SH-SY5Y (cell line): ENCODE data around the gene HOXD11.

ENCODE experiments used
- GATA2 ChIP-seq: IDR thresholded peaks from 2 replicates; pipeline ENCODE4 v1.6.1; 2011; ENCODE audit warnings: mild to moderate bottlenecking, low read depth, low read length
- GATA3 ChIP-seq: IDR thresholded peaks from 2 replicates; pipeline ENCODE4 v1.6.1; 2011; ENCODE audit warnings: low read depth, mild to moderate bottlenecking, low read length, moderate library complexity

DNA sequence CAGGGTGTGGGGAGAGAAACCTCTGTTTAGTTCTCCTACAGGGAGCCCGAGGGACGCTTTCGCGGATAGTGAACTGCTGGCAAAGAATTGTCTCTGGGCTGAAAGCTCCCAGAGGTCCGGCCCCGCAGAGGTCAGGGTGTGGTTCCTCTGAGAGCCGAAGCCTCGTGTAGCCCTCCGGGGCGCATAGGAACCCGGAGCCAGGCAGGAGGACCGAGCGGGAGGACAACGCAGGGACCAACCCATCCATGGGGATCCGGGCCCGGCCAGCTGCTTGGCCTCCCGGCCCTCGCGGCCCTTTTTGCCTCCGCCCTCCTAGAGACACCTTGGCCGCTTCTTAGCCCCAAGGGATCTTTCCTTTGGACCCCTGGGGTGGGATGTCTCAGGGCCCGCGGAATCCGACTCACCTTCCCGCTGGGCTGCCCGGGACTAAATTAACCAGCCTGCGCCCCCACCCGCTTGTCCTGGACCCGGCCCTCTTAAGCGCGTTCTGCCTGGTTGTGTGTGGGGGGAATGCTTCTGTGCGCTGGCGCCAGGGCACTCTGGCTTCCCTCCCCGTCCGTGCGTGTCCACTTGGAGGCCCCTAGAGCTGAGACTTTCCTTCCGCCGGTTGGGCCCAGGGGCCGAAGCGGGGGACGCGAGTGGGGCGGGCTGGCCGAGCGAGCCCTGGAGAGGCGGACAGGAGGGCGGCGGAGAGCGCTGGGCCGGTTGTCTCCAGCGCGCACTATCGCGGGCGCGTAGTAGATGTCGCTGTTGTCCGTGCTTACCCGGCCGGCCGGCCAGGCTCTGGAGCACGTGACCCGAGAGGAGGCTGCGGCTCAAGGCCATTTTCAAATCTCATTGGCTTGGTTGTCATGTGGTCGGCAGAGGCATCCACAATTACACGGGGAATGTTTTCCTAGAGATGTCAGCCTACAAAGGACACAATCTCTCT is 9.1 kb downstream of the HOXD11 start, which contains the start of gene HOXD10:
- TF ChIP-seq GATA3 (no peak), GATA2 (no peak)
